Measurements from ENCODE around the gene GOLGA3. TPM values are rescaled to one million over a fixed set of nuclear protein-coding genes. Genes with fewer than 3 reads are reported as not detected.

GOLGA3 gene
- total RNA-seq, 5 donors from 2014 or later (not counting 1 experiment from before 2014, with no cell fraction given) = 49.1 to 77.9 (median 67.4) TPM

DNA sequence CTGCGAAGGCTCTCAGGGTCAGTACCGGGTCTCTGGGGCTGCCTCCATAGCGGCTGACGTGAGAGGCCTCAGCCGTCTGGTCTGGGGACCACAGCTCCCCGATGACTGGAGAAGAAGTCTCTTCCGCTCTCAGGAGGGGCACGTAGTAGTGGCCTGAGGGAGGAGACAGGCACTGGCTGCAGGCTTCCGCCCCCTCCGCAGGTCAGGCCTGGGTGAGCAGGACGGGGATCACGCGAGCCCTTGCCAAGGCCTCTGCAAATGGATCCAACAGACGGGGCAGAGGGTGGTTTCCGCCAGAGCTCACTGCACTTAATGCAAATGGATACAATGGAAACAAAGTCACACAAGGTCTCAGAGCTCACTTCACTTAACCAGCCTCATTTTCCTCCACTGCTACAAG lies 91.8 kb downstream of the GOLGA3 start:
- Mint-ChIP-seq H3K4me3 (no peak overlapping the region), H3K36me3 (peaks cover 59% of the 10 kb centered on the region), H3K4me1 (peaks cover 2 to 5% (median 2%) of the 10 kb centered on the region in 3 donors), H3K27me3 (no peaks in the 10 kb centered on the region), H3K9me3 (no peaks in the 10 kb centered on the region), H3K27ac (no peak overlapping the region)
- Histone ChIP-seq H3K4me3 (ENCODE audit: control insufficient read depth in 1 of 2, extremely low read depth in 1 of 2, low read length in 1 of 2) (no peak overlapping the region), H3K27ac (ENCODE audit: low read length) (no peak overlapping the region), H3K4me1 (ENCODE audit: control insufficient read depth in 1 of 2, extremely low read depth in 1 of 2, insufficient read depth in 2 of 2, low read length in 2 of 2) (no peaks in the 10 kb centered on the region), H3K36me3 (ENCODE audit: control insufficient read depth in 2 of 2, extremely low read depth in 1 of 2, insufficient read depth in 1 of 2, low read length in 1 of 2) (peaks cover 17 to 89% of the 10 kb centered on the region in 2 donors), H3K27me3 (replicated peaks in 1 of 2; ENCODE audit: control insufficient read depth in 2 of 2, extremely low read depth in 1 of 2, insufficient read depth in 2 of 2, low read length in 1 of 2) (no peaks in the 10 kb centered on the region), H3K9me3 (no peaks in the 10 kb centered on the region)
- no peak for ATAC-seq (replicated peaks in 1 of 4)
- ChIA-PET CTCF (interaction anchor here in 1 of 2 donors (0.6 kb wide), 1 partner anchor 15 kb away, joined by 3 read pairs; no protein-coding TSS in a partner anchor), POLR2A (no interaction called here)
- WGBS (ENCODE audit: insufficient coverage) = 98% methylated on average over 14 of the region's 15 CpGs
- DNase-seq = no peak

GRCh38 chr12:132736378-132736777 lies 92.3 kb downstream of the GOLGA3 start:
- H3K27me3 ChIP-seq (replicated peaks in 1 of 2; ENCODE audit: control insufficient read depth in 2 of 2, extremely low read depth in 1 of 2, insufficient read depth in 2 of 2, low read length in 1 of 2) = no peaks in the 10 kb centered on the region
- ChIA-PET CTCF (no interaction called here), POLR2A (interaction anchor here in 1 of 2 donors (0.6 kb wide), 1 partner anchor 11 kb away, joined by 3 read pairs; no protein-coding TSS in a partner anchor)
- DNase-seq = no peak
- H3K9me3 ChIP-seq = no peaks in the 10 kb centered on the region
- Mint-ChIP-seq H3K36me3 (peaks cover 61% of the 10 kb centered on the region), H3K9me3 (no peaks in the 10 kb centered on the region), H3K27ac (no peak overlapping the region), H3K4me1 (peaks cover 0 to 8% (median 3%) of the 10 kb centered on the region in 3 donors), H3K4me3 (no peak overlapping the region), H3K27me3 (no peaks in the 10 kb centered on the region)
- peaks cover 21 to 89% of the 10 kb centered on the region in 2 donors for H3K36me3 ChIP-seq (ENCODE audit: control insufficient read depth in 2 of 2, extremely low read depth in 1 of 2, insufficient read depth in 1 of 2, low read length in 1 of 2)
- no peak overlapping the region for H3K27ac ChIP-seq (ENCODE audit: low read length)
- no peak for ATAC-seq (replicated peaks in 1 of 4)
- no peaks in the 10 kb centered on the region for H3K4me1 ChIP-seq (ENCODE audit: control insufficient read depth in 1 of 2, extremely low read depth in 1 of 2, insufficient read depth in 2 of 2, low read length in 2 of 2)
- 96% methylated on average over 7 of the region's 12 CpGs for WGBS (ENCODE audit: insufficient coverage)
- no peak overlapping the region for H3K4me3 ChIP-seq (ENCODE audit: control insufficient read depth in 1 of 2, extremely low read depth in 1 of 2, low read length in 1 of 2)

- H3K27me3 Mint-ChIP-seq = no peaks in the 10 kb centered on the region
- H3K27ac Mint-ChIP-seq = no peak overlapping the region
- ChIA-PET CTCF (no interaction called here), POLR2A (interaction anchor here in 1 of 2 donors (0.6 kb wide), 1 partner anchor 12 kb away, joined by 3 read pairs; no protein-coding TSS in a partner anchor)
- H3K36me3 Mint-ChIP-seq = peaks cover 64% of the 10 kb centered on the region
- no peak overlapping the region for H3K4me3 ChIP-seq (ENCODE audit: control insufficient read depth in 1 of 2, extremely low read depth in 1 of 2, low read length in 1 of 2)
- peaks cover 24 to 88% of the 10 kb centered on the region in 2 donors for H3K36me3 ChIP-seq (ENCODE audit: control insufficient read depth in 2 of 2, extremely low read depth in 1 of 2, insufficient read depth in 1 of 2, low read length in 1 of 2)
- no peak overlapping the region for H3K27ac ChIP-seq (ENCODE audit: low read length)
- no peaks in the 10 kb centered on the region for H3K9me3 Mint-ChIP-seq
- DNase-seq (no peak), ATAC-seq (replicated peaks in 1 of 4) (no peak)
- H3K4me1 Mint-ChIP-seq = peaks cover 0 to 8% (median 3%) of the 10 kb centered on the region in 3 donors
- no peaks in the 10 kb centered on the region for H3K4me1 ChIP-seq (ENCODE audit: control insufficient read depth in 1 of 2, extremely low read depth in 1 of 2, insufficient read depth in 2 of 2, low read length in 2 of 2)
- WGBS (ENCODE audit: insufficient coverage) = 97% methylated on average over 19 of the region's 20 CpGs
- no peaks in the 10 kb centered on the region for H3K27me3 ChIP-seq (replicated peaks in 1 of 2; ENCODE audit: control insufficient read depth in 2 of 2, extremely low read depth in 1 of 2, insufficient read depth in 2 of 2, low read length in 1 of 2)
- no peak overlapping the region for H3K4me3 Mint-ChIP-seq
- no peaks in the 10 kb centered on the region for H3K9me3 ChIP-seq
Measured at GRCh38 chr12:132735496-132735895, 93.2 kb downstream of the GOLGA3 start.

DNA sequence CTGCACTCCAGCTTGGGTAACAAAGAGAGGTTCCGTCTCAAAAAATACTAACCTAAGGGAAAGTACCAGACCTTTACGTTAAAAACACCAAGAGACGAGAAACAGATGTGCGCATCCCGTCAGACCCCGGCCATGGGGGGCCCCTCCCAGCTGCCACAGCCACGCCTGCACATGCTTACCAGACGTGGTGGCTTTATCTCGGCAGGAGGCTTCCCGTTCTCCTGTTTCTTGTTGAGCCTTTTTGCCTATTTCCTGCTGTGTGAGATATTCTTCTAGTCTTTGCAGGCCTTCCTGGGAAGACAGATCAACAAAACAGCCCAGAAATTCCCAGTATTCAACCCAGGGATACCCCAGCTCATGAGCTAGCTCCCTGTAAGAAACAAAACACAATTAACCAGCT lies 94.5 kb downstream of the GOLGA3 start:
- ChIA-PET POLR2A (no interaction called here), CTCF (no interaction called here)
- H3K36me3 ChIP-seq (ENCODE audit: control insufficient read depth in 2 of 2, extremely low read depth in 1 of 2, insufficient read depth in 1 of 2, low read length in 1 of 2) = peaks cover 27 to 81% of the 10 kb centered on the region in 2 donors
- H3K4me3 ChIP-seq (ENCODE audit: control insufficient read depth in 1 of 2, extremely low read depth in 1 of 2, low read length in 1 of 2) = no peak overlapping the region
- WGBS (ENCODE audit: insufficient coverage) = 90% methylated on average over 7 of the region's 10 CpGs
- no peak overlapping the region for H3K4me3 Mint-ChIP-seq
- H3K9me3 Mint-ChIP-seq = no peaks in the 10 kb centered on the region
- H3K27me3 ChIP-seq (replicated peaks in 1 of 2; ENCODE audit: control insufficient read depth in 2 of 2, extremely low read depth in 1 of 2, insufficient read depth in 2 of 2, low read length in 1 of 2) = no peaks in the 10 kb centered on the region
- H3K9me3 ChIP-seq = no peaks in the 10 kb centered on the region
- no peak overlapping the region for H3K27ac Mint-ChIP-seq
- no peak for DNase-seq
- no peaks in the 10 kb centered on the region for H3K4me1 ChIP-seq (ENCODE audit: control insufficient read depth in 1 of 2, extremely low read depth in 1 of 2, insufficient read depth in 2 of 2, low read length in 2 of 2)
- H3K27me3 Mint-ChIP-seq = no peaks in the 10 kb centered on the region
- no peak for ATAC-seq (replicated peaks in 1 of 4)
- H3K36me3 Mint-ChIP-seq = peaks cover 64% of the 10 kb centered on the region
- no peak overlapping the region for H3K27ac ChIP-seq (ENCODE audit: low read length)
- H3K4me1 Mint-ChIP-seq = peaks cover 2 to 8% (median 3%) of the 10 kb centered on the region in 3 donors

- ATAC-seq (replicated peaks in 1 of 4) (no peak), DNase-seq (no peak)
- Histone ChIP-seq H3K4me3 (ENCODE audit: control insufficient read depth in 1 of 2, extremely low read depth in 1 of 2, low read length in 1 of 2) (no peak overlapping the region), H3K4me1 (ENCODE audit: control insufficient read depth in 1 of 2, extremely low read depth in 1 of 2, insufficient read depth in 2 of 2, low read length in 2 of 2) (no peaks in the 10 kb centered on the region), H3K27ac (ENCODE audit: low read length) (no peak overlapping the region), H3K27me3 (replicated peaks in 1 of 2; ENCODE audit: control insufficient read depth in 2 of 2, extremely low read depth in 1 of 2, insufficient read depth in 2 of 2, low read length in 1 of 2) (no peaks in the 10 kb centered on the region), H3K9me3 (no peaks in the 10 kb centered on the region), H3K36me3 (ENCODE audit: control insufficient read depth in 2 of 2, extremely low read depth in 1 of 2, insufficient read depth in 1 of 2, low read length in 1 of 2) (peaks cover 34 to 80% of the 10 kb centered on the region in 2 donors)
- Mint-ChIP-seq H3K27ac (no peak overlapping the region), H3K4me3 (no peak overlapping the region), H3K4me1 (peaks cover 2 to 9% (median 4%) of the 10 kb centered on the region in 3 donors), H3K9me3 (no peaks in the 10 kb centered on the region), H3K27me3 (no peaks in the 10 kb centered on the region), H3K36me3 (peaks cover 69% of the 10 kb centered on the region)
- POLR2A ChIA-PET = no interaction called here
- CTCF ChIA-PET = no interaction called here
- over 99% methylated on average over 8 of the region's 17 CpGs for WGBS (ENCODE audit: insufficient coverage)
Measured at GRCh38 chr12:132731574-132731973, 97.1 kb downstream of the GOLGA3 start.

- POLR2A ChIA-PET = no interaction called here
- Mint-ChIP-seq H3K36me3 (peaks cover 77% of the 10 kb centered on the region), H3K27ac (no peak overlapping the region), H3K27me3 (no peaks in the 10 kb centered on the region), H3K9me3 (no peaks in the 10 kb centered on the region), H3K4me3 (no peak overlapping the region), H3K4me1 (peaks cover 2 to 9% (median 4%) of the 10 kb centered on the region in 3 donors)
- DNase-seq = no peak
- Histone ChIP-seq H3K27ac (ENCODE audit: low read length) (no peak overlapping the region), H3K4me1 (ENCODE audit: control insufficient read depth in 1 of 2, extremely low read depth in 1 of 2, insufficient read depth in 2 of 2, low read length in 2 of 2) (no peaks in the 10 kb centered on the region), H3K27me3 (replicated peaks in 1 of 2; ENCODE audit: control insufficient read depth in 2 of 2, extremely low read depth in 1 of 2, insufficient read depth in 2 of 2, low read length in 1 of 2) (no peaks in the 10 kb centered on the region), H3K4me3 (ENCODE audit: control insufficient read depth in 1 of 2, extremely low read depth in 1 of 2, low read length in 1 of 2) (no peak overlapping the region), H3K36me3 (ENCODE audit: control insufficient read depth in 2 of 2, extremely low read depth in 1 of 2, insufficient read depth in 1 of 2, low read length in 1 of 2) (peaks cover 34 to 82% of the 10 kb centered on the region in 2 donors), H3K9me3 (no peaks in the 10 kb centered on the region)
- ATAC-seq (replicated peaks in 1 of 4) = no peak
- WGBS (ENCODE audit: insufficient coverage) = 94% methylated on average over 10 of the region's 11 CpGs
- CTCF ChIA-PET = no interaction called here
Measured at GRCh38 chr12:132730353-132730752, 98.3 kb downstream of the GOLGA3 start.

All from T-cell (primary cell).